IPS DF 4.7 (cell line): Measurements from ENCODE around the gene CNTN4.
"Not testable (repeated sequence)": the region's sequence is repeated elsewhere in the genome, so short reads cannot be mapped to it uniquely, and the experiment has no call there.

Experiments used
- DNase-seq: peaks from one replicate; pipeline ENCODE4 v3.0.0-alpha.2; 2013; ENCODE audit warnings: low spot score; ENCODE audit errors: extremely low read depth

The CNTN4 gene

GRCh38 chr3:2774481-2775249 lies 676.0 kb downstream of the CNTN4 start:
- DNase-seq = no peak

GRCh38 chr3:2783261-2783660 lies 684.6 kb downstream of the CNTN4 start:
- DNase-seq = no peak

- DNase-seq = no peak
Observed at GRCh38 chr3:2784627-2785026, 686.0 kb downstream of the CNTN4 start.

- DNase-seq = no peak
Observed at GRCh38 chr3:2790266-2790815, 691.7 kb downstream of the CNTN4 start.

GRCh38 chr3:2792432-2792831 lies 693.8 kb downstream of the CNTN4 start:
- no peak for DNase-seq

GRCh38 chr3:2793987-2794386 lies 695.3 kb downstream of the CNTN4 start:
- DNase-seq = no peak

GRCh38 chr3:2802429-2802828 lies 703.8 kb downstream of the CNTN4 start:
- no peak for DNase-seq

GRCh38 chr3:2807514-2807913 lies 708.8 kb downstream of the CNTN4 start:
- no peak for DNase-seq

GRCh38 chr3:2810723-2811122 lies 712.1 kb downstream of the CNTN4 start:
- DNase-seq = no peak

- DNase-seq = no peak
Observed at GRCh38 chr3:2819571-2819970, 720.9 kb downstream of the CNTN4 start.

GRCh38 chr3:2820982-2821381 lies 722.3 kb downstream of the CNTN4 start:
- DNase-seq = not testable (repeated sequence)

GRCh38 chr3:2822611-2823010 lies 723.9 kb downstream of the CNTN4 start:
- no peak for DNase-seq

- no peak for DNase-seq
Observed at GRCh38 chr3:2823031-2823430, 724.4 kb downstream of the CNTN4 start.

- no peak for DNase-seq
Observed at GRCh38 chr3:2823437-2824211, 725.0 kb downstream of the CNTN4 start.

GRCh38 chr3:2826036-2826435 lies 727.4 kb downstream of the CNTN4 start:
- DNase-seq = no peak

GRCh38 chr3:2826453-2826852 lies 727.8 kb downstream of the CNTN4 start:
- DNase-seq = no peak

- no peak for DNase-seq
Observed at GRCh38 chr3:2837239-2837638, 738.6 kb downstream of the CNTN4 start.

GRCh38 chr3:2837910-2838309 lies 739.2 kb downstream of the CNTN4 start:
- no peak for DNase-seq

- no peak for DNase-seq
Observed at GRCh38 chr3:2838546-2839157, 740.0 kb downstream of the CNTN4 start.

- DNase-seq = no peak
Observed at GRCh38 chr3:2839876-2840275, 741.2 kb downstream of the CNTN4 start.

GRCh38 chr3:2847062-2847841 lies 748.6 kb downstream of the CNTN4 start:
- no peak for DNase-seq
